K562 (cell line): Measurements from ENCODE around the gene ERO1B. TPM values are rescaled to one million over a fixed set of nuclear protein-coding genes. Genes with fewer than 3 reads are reported as not detected.

ENCODE experiments used
- ATAC-seq: fragments of 200-7000 bp; cut with Tn5 transposase; 3 replicates; pipeline ENCODE4 v1.9.1; 2020; ENCODE audit warnings: moderate library complexity
- BruUV-seq: library from RNA; stranded (reverse); fragments of 400-500 nt; replicated peaks from 2 replicates; lab custom pipeline; 2021; lab: Mats Ljungman, UMichigan
- CTCF ChIA-PET: fragments of 300-600 bp; formaldehyde crosslinking; extraction: SDS; loops from one replicate; lab custom pipeline; 2021; ENCODE audit warnings: low intra/inter-chr PET ratio; lab: Yijun Ruan, JAX
- POLR2A ChIA-PET: fragments of 300-600, 350-650 bp; sonication (Branson Sonifier 250); formaldehyde crosslinking; extraction: SDS; loops from one replicate; lab custom pipeline; 2021; ENCODE audit warnings: antibody characterized with exemption, inconsistent platforms; lab: Yijun Ruan, JAX
- DNase-seq, 4 experiments: peaks; one replicate each; pipeline versions ENCODE4 v3.0.0 to v3.0.0-alpha.2; 2011 to 2018; ENCODE audit warnings: low spot score in 3 of 4, mixed read lengths in 3 of 4; ENCODE audit errors: extremely low read depth in 1 of 4
- FAIRE-seq: peaks from 2 replicates; lab custom pipeline; 2011; peaks lifted over from hg19 to GRCh38; lab: Jason Lieb, UNC
- H2AFZ ChIP-seq: 2 replicates; pipeline ENCODE4 v1.6.0; 2011; ENCODE audit warnings: low read depth, low read length, control low read depth, inconsistent platforms
- H3K27ac ChIP-seq: fragments of 200-600 bp; 3 replicates; pipeline ENCODE4 v1.8.0; 2011; ENCODE audit warnings: low read depth, mild to moderate bottlenecking, control low read depth, inconsistent platforms, low read length, moderate library complexity, mixed read lengths; ENCODE audit errors: extremely low read depth
- H3K27me3 ChIP-seq, 2 experiments: fragments of 300-600 bp in 1 of 2; 2 replicates in 1 of 2; 3 replicates in 1 of 2; pipeline versions ENCODE4 v1.6.0 to v1.8.0; 2011; ENCODE audit warnings: inconsistent platforms in 2 of 2, low read length in 2 of 2, mild to moderate bottlenecking in 1 of 2, mixed read lengths in 1 of 2, moderate library complexity in 1 of 2; ENCODE audit not compliant: control insufficient read depth in 2 of 2, insufficient read depth in 2 of 2
- H3K36me3 ChIP-seq: fragments of 300-600 bp; 3 replicates; pipeline ENCODE4 v1.8.0; 2011; ENCODE audit warnings: mild to moderate bottlenecking, low read length, inconsistent platforms; ENCODE audit not compliant: control insufficient read depth, insufficient read depth
- H3K4me1 ChIP-seq, 2 experiments: fragments of 200-600 bp in 1 of 2; replicated peaks in 1 of 2; 2 replicates in 1 of 2; 3 replicates in 1 of 2; pipeline versions ENCODE4 v1.5.1 to v1.8.0; 2011; ENCODE audit warnings: inconsistent platforms in 2 of 2, low read length in 2 of 2, mild to moderate bottlenecking in 1 of 2, mixed read lengths in 1 of 2, moderate library complexity in 1 of 2; ENCODE audit not compliant: control insufficient read depth in 2 of 2, insufficient read depth in 2 of 2
- H3K4me2 ChIP-seq: 2 replicates; pipeline ENCODE4 v1.6.1; 2011; ENCODE audit warnings: low read length, control low read depth, inconsistent platforms, mixed read lengths; ENCODE audit not compliant: insufficient read depth
- H3K4me3 ChIP-seq: fragments of 200-600 bp; sonication (generic), shearing (Covaris generic); 2 replicates; pipeline ENCODE4 v1.5.1; 2016; ENCODE audit warnings: control low read depth, inconsistent platforms
- H3K79me2 ChIP-seq: fragments of 200-600 bp; 3 replicates; pipeline ENCODE4 v1.8.0; 2011; ENCODE audit warnings: low read length, inconsistent platforms; ENCODE audit not compliant: control insufficient read depth, insufficient read depth
- H3K9ac ChIP-seq, 2 experiments: 2 replicates each; pipeline versions ENCODE4 v1.6.0 to v1.6.1; 2011; ENCODE audit warnings: low read depth in 2 of 2, low read length in 2 of 2, control low read depth in 1 of 2, inconsistent platforms in 1 of 2, mild to moderate bottlenecking in 1 of 2, mixed read lengths in 1 of 2; ENCODE audit not compliant: insufficient read depth in 1 of 2
- H3K9me1 ChIP-seq: one replicate; pipeline ENCODE4 v1.6.0; 2011; ENCODE audit warnings: inconsistent platforms, mild to moderate bottlenecking, low read length, moderate library complexity; ENCODE audit not compliant: control insufficient read depth, insufficient read depth
- H3K9me3 ChIP-seq: replicated peaks from 2 replicates; pipeline ENCODE4 v1.5.1; 2011; ENCODE audit warnings: low read depth, low read length, inconsistent platforms; ENCODE audit not compliant: control insufficient read depth, insufficient read depth
- H4K20me1 ChIP-seq: replicated peaks from 2 replicates; pipeline ENCODE4 v1.6.1; 2011; ENCODE audit warnings: low read length, inconsistent platforms, mixed read lengths; ENCODE audit not compliant: control insufficient read depth, insufficient read depth
- ATF2 ChIP-seq: sonication (generic); formaldehyde crosslinking; IDR thresholded peaks from 2 replicates; pipeline ENCODE4 v1.8.1; 2022; ENCODE audit warnings: missing genetic modification reagents
- BRD4 ChIP-seq: fragments of 200-600 bp; sonication (generic); IDR thresholded peaks from 2 replicates; pipeline ENCODE4 v1.6.1; 2017; ENCODE audit warnings: inconsistent platforms
- DACH1 ChIP-seq: fragments of 450-650 bp; IDR thresholded peaks from 2 replicates; pipeline ENCODE4 v1.6.1; 2018; ENCODE audit not compliant: partially characterized antibody
- ELF2 ChIP-seq: fragments of 250-450 bp; sonication (Bioruptor Pico); IDR thresholded peaks from 2 replicates; pipeline ENCODE4 v1.5.0; 2021; ENCODE audit warnings: mild to moderate bottlenecking
- MAFK ChIP-seq: IDR thresholded peaks from 2 replicates; pipeline ENCODE4 v1.6.1; 2011; ENCODE audit warnings: low read length, improper control_type of control experiment
- MCM3 ChIP-seq: fragments of 450-650 bp; IDR thresholded peaks from 2 replicates; pipeline ENCODE4 v1.6.1; 2016
- NFE2 ChIP-seq: IDR thresholded peaks from 2 replicates; pipeline ENCODE4 v1.6.1; 2014; ENCODE audit warnings: antibody characterized with exemption, low read depth
- SNAPC5 ChIP-seq: fragments of 250-450 bp; sonication (Bioruptor Pico); IDR thresholded peaks from 2 replicates; pipeline ENCODE4 v1.8.0; 2021; ENCODE audit warnings: moderate library complexity, mild to moderate bottlenecking, inconsistent platforms
- ZNF174 ChIP-seq: fragments of 250-450 bp; sonication (Bioruptor Pico); IDR thresholded peaks from 2 replicates; pipeline ENCODE4 v1.4.0; 2020; ENCODE audit warnings: mild to moderate bottlenecking
- WGBS: fragments of 100-300 bp; shearing (Covaris generic); methylation state at CpG from one replicate; pipeline ENCODE4 v1.1.6; 2016; ENCODE audit warnings: low coverage, mixed read lengths; ENCODE audit not compliant: insufficient coverage; ENCODE audit errors: missing lambda C conversion rate; 5-methylcytosine and 5-hydroxymethylcytosine counted together
- in situ Hi-C: fragments of 300-500 bp; cut with MboI; formaldehyde crosslinking; loops from 4 replicates; pipeline ENCODE4 v1.15.0; 2018; ENCODE audit warnings: inconsistent platforms, mixed read lengths
- intact Hi-C: fragments of 100-400 bp; cut with micrococcal nuclease; formaldehyde crosslinking; loops from 2 replicates; pipeline ENCODE4 v1.14.2; 2022
- polyA plus RNA-seq, 8 experiments: library from polyadenylated mRNA; depleted of rRNA in 4 of 8; stranded (reverse) in 5 of 8; unstranded in 3 of 8; fragments of >200 nt; fragmentation: Nextera tagmentation in 2 of 8; fragmentation: Illumina TruSeq in 1 of 8; extraction: Ambion mirVana in 2 of 8; extraction: Trizol in 1 of 8; gene quantifications; 2 replicates each; pipeline versions ENCODE4 v1.2.1 to v1.2.3, GENCODE V29; 2011 to 2014; ENCODE audit warnings: inconsistent platforms in 1 of 8, missing spikeins in 1 of 8
- total RNA-seq, 7 experiments: library from RNA; depleted of rRNA in 6 of 7; stranded (reverse); fragments of >200 nt in 6 of 7; fragmentation: Illumina TruSeq in 2 of 7; extraction: Trizol in 2 of 7; gene quantifications; 2 replicates each; pipeline versions ENCODE4 v1.2.1 to v1.2.3, GENCODE V29; 2011 to 2021; ENCODE audit warnings: low replicate concordance in 1 of 7

Gene ERO1B
- total and polyA plus RNA-seq, 9 of the 15 experiments (the other 6 are each of a cell fraction or from before 2014, with no cell fraction given) = 0.59 to 6.4 (median 4.2) TPM

- no TSS peak for BruUV-seq
- CTCF ChIA-PET = no interaction called here
- WGBS = 42% methylated on average over 4 of the region's 4 CpGs
Observed at GRCh38 chr1:236207569-236207968, 74.2 kb downstream of the ERO1B start.

More at GRCh38 chr1:236207569-236207968, 74.2 kb downstream of the ERO1B start:
- ATAC-seq = peak; percentile 50
- no peak for FAIRE-seq
- no peak overlapping the region for H3K9ac ChIP-seq
- H2AFZ ChIP-seq = no peak overlapping the region
- H3K9me1 ChIP-seq = no peaks in the 10 kb centered on the region
- H3K36me3 ChIP-seq = no peaks in the 10 kb centered on the region
- in situ Hi-C loops = no loop called here
- POLR2A ChIA-PET = interaction anchor here (0.6 to 1.4 kb wide), 8 partner anchors 11 to 620 kb away, joined by 3 to 6 read pairs (median 4); partner anchors contain the start of gene ERO1B
- intact Hi-C loops = no loop called here
- no peak overlapping the region for H3K27ac ChIP-seq
- TF ChIP-seq ELF2 (CRISPR knock-in tag) = no peak
- no peak for TF ChIP-seq MCM3
- no peak for TF ChIP-seq MAFK
- no peak for TF ChIP-seq ATF2 (CRISPR knock-in tag)
- no peak for TF ChIP-seq ZNF174 (CRISPR knock-in tag)
- no peak for TF ChIP-seq DACH1
- TF ChIP-seq NFE2 = no peak
- TF ChIP-seq BRD4 = no peak
- no peak for TF ChIP-seq SNAPC5 (CRISPR knock-in tag)
- no peaks in the 10 kb centered on the region for H3K27me3 ChIP-seq
- H3K4me2 ChIP-seq = no peak overlapping the region
- no peaks in the 10 kb centered on the region for H3K9me3 ChIP-seq
- H4K20me1 ChIP-seq = no peaks in the 10 kb centered on the region
- DNase-seq = no peak
- H3K4me3 ChIP-seq = no peak overlapping the region
- peaks cover 0 to 10% of the 10 kb centered on the region in 2 experiments; a peak in 3 of 5 replicates for H3K4me1 ChIP-seq
- H3K79me2 ChIP-seq = no peaks in the 10 kb centered on the region
